ENCODE measurements around the gene APOC1.

APOC1 gene

DNA sequence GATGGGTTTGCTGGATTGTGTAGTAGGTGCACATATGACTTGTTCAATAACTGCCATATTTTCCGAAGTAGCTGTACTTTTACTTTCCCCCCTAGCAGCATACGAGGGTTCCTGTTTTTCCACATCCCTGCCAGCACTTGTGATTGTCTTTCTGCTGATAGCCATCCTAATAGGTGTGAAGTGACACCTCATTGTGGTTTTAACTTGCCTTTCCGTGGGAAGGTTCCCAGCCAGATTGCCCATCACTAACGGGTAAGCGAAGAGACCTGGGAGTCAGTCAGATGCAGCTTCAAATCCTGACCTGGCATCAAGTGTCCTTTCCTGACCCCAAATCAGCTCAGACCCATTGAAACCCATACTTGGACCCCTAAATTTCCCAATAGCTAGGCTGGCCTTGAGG, 45.3 kb downstream of the APOC1 start:
- Histone ChIP-seq H3F3A (ENCODE audit: low read depth) (no peaks in the 10 kb centered on the region), H3K9me3 (ENCODE audit: insufficient read depth, low read depth, low read length) (no peaks in the 10 kb centered on the region), H3K9me2 (replicated peaks; ENCODE audit: low read depth, low read length) (no peaks in the 10 kb centered on the region), H4K20me1 (ENCODE audit: insufficient read depth, low read length, poor library complexity, severe bottlenecking) (peaks cover 18% of the 10 kb centered on the region), H3K4me1 (ENCODE audit: insufficient read depth, low read length, poor library complexity, severe bottlenecking) (peaks cover 42% of the 10 kb centered on the region), H3K79me2 (ENCODE audit: insufficient read depth, low read length) (peaks cover 68% of the 10 kb centered on the region), H2AFZ (ENCODE audit: low read length) (no peak overlapping the region), H3K36me3 (ENCODE audit: insufficient read depth, low read length) (peaks cover 10% of the 10 kb centered on the region; the same call in 1 of the 2 replicates), H3K27me3 (ENCODE audit: insufficient read depth, low read length, poor library complexity, severe bottlenecking) (no peaks in the 10 kb centered on the region), H3K9ac (ENCODE audit: low read depth, low read length, poor library complexity, severe bottlenecking) (peak overlapping the region; percentile 32), H3K4me3 (ENCODE audit: low read length, poor library complexity, severe bottlenecking) (no peak overlapping the region), H3K4me2 (ENCODE audit: low read depth, low read length, poor library complexity, severe bottlenecking) (peak overlapping the region; percentile 86)
- TF ChIP-seq, protein P1, sequence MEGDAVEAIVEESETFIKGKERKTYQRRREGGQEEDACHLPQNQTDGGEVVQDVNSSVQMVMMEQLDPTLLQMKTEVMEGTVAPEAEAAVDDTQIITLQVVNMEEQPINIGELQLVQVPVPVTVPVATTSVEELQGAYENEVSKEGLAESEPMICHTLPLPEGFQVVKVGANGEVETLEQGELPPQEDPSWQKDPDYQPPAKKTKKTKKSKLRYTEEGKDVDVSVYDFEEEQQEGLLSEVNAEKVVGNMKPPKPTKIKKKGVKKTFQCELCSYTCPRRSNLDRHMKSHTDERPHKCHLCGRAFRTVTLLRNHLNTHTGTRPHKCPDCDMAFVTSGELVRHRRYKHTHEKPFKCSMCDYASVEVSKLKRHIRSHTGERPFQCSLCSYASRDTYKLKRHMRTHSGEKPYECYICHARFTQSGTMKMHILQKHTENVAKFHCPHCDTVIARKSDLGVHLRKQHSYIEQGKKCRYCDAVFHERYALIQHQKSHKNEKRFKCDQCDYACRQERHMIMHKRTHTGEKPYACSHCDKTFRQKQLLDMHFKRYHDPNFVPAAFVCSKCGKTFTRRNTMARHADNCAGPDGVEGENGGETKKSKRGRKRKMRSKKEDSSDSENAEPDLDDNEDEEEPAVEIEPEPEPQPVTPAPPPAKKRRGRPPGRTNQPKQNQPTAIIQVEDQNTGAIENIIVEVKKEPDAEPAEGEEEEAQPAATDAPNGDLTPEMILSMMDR (conservative IDR thresholded peaks at IDR 0.05; ENCODE audit: low read length) = no peak
- no peak for TF ChIP-seq EZH2phosphoT487 (IDR thresholded peaks at IDR 0.05; ENCODE audit: borderline replicate concordance)

DNA sequence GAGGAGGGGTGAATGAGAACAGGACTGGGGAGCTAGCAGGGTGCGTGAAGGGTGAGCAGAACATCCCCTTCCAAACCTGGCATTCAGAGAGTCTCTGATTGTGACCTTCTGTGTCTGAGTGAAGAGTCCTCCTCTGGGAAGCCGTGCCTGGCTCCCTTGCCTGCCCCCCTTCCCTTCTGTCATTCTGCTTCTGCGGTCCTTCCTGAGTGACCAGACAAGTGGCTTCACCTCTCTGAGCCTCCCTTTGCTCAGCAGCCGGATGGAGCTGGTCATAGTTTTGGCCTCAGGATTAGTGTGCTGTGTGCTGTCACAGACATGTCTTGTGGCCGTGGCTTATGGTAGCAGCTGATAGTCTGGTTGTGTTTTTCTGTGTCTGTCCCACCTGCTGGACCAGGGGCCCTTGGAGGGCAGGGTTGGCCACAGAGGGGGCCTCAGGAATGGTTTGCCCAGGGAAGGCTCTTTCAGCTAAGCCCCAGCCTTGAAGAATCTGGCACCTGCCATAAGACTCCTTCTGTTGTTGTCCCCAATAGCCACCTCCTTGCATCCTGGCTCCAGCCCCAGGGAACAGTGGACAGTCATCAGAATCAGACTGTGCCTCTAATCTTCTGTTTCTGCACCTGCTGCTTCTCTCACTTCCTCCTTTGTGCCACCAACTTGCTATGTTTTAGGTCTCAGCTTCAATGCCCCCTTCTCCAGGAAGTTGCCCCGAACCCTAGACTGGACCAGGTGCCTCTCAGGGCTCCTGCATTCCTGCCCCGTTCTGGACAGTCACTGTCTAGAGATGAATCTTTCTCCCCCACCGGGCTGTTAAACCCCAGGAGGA, 46.7 kb downstream of the APOC1 start:
- H4K20me1 ChIP-seq (ENCODE audit: insufficient read depth, low read length, poor library complexity, severe bottlenecking) = peaks cover 9% of the 10 kb centered on the region
- H3K27me3 ChIP-seq (ENCODE audit: insufficient read depth, low read length, poor library complexity, severe bottlenecking) = no peaks in the 10 kb centered on the region

DNA sequence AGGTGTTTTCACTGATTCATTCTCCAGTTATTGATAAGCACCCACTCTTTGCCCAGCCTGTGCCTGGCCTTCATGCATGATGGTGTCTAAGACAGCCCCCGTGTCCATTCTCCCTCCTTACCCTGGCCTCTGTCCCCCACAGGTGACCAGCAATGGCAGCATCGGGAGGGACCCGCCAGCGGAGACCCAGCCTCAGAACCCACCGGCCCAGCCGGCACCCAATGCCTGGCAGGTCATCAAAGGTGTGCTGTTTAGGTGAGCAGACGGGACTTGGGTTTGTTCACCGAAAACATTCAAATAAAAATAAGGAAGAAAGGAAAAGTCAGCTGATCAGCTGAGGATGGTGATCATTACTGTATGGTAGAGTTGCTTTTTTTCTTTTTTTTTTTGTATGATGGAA, 47.4 kb downstream of the APOC1 start:
- no peak overlapping the region for H3K9ac ChIP-seq (ENCODE audit: low read depth, low read length, poor library complexity, severe bottlenecking)
- peaks cover 30% of the 10 kb centered on the region for H3K4me1 ChIP-seq (ENCODE audit: insufficient read depth, low read length, poor library complexity, severe bottlenecking)
- H3F3A ChIP-seq (ENCODE audit: low read depth) = no peaks in the 10 kb centered on the region
- TF ChIP-seq, protein P1 (conservative IDR thresholded peaks at IDR 0.05; ENCODE audit: low read length) = no peak
- TF ChIP-seq EZH2phosphoT487 (IDR thresholded peaks at IDR 0.05; ENCODE audit: borderline replicate concordance) = no peak
- H3K79me2 ChIP-seq (ENCODE audit: insufficient read depth, low read length) = peaks cover 51% of the 10 kb centered on the region
- H3K9me2 ChIP-seq (replicated peaks; ENCODE audit: low read depth, low read length) = no peaks in the 10 kb centered on the region
- no peak overlapping the region for H2AFZ ChIP-seq (ENCODE audit: low read length)
- H3K27me3 ChIP-seq (ENCODE audit: insufficient read depth, low read length, poor library complexity, severe bottlenecking) = no peaks in the 10 kb centered on the region
- H3K4me3 ChIP-seq (ENCODE audit: low read length, poor library complexity, severe bottlenecking) = no peak overlapping the region
- H3K4me2 ChIP-seq (ENCODE audit: low read depth, low read length, poor library complexity, severe bottlenecking) = no peak overlapping the region
- no peaks in the 10 kb centered on the region for H3K9me3 ChIP-seq (ENCODE audit: insufficient read depth, low read depth, low read length)
- peaks cover 8% of the 10 kb centered on the region for H4K20me1 ChIP-seq (ENCODE audit: insufficient read depth, low read length, poor library complexity, severe bottlenecking)
- H3K36me3 ChIP-seq (ENCODE audit: insufficient read depth, low read length) = peaks cover 13% of the 10 kb centered on the region; the same call in 1 of the 2 replicates

More for the DNA sequence above, 46.7 kb downstream of the APOC1 start:
- H3K36me3 ChIP-seq (ENCODE audit: insufficient read depth, low read length) = peaks cover 13% of the 10 kb centered on the region; the same call in 1 of the 2 replicates
- H3K79me2 ChIP-seq (ENCODE audit: insufficient read depth, low read length) = peaks cover 58% of the 10 kb centered on the region
- H3K4me1 ChIP-seq (ENCODE audit: insufficient read depth, low read length, poor library complexity, severe bottlenecking) = peaks cover 38% of the 10 kb centered on the region
- H3K9ac ChIP-seq (ENCODE audit: low read depth, low read length, poor library complexity, severe bottlenecking) = peak overlapping the region; percentile 32
- no peaks in the 10 kb centered on the region for H3K9me3 ChIP-seq (ENCODE audit: insufficient read depth, low read depth, low read length)
- no peak for TF ChIP-seq EZH2phosphoT487 (IDR thresholded peaks at IDR 0.05; ENCODE audit: borderline replicate concordance)
- TF ChIP-seq, protein P1 (conservative IDR thresholded peaks at IDR 0.05; ENCODE audit: low read length) = no peak
- peak overlapping the region; percentile 86 for H3K4me2 ChIP-seq (ENCODE audit: low read depth, low read length, poor library complexity, severe bottlenecking)
- H2AFZ ChIP-seq (ENCODE audit: low read length) = no peak overlapping the region
- H3K4me3 ChIP-seq (ENCODE audit: low read length, poor library complexity, severe bottlenecking) = no peak overlapping the region
- no peaks in the 10 kb centered on the region for H3K9me2 ChIP-seq (replicated peaks; ENCODE audit: low read depth, low read length)
- no peaks in the 10 kb centered on the region for H3F3A ChIP-seq (ENCODE audit: low read depth)

All from Loucy (cell line).